ENCODE measurements around the gene OXCT2. TPM values are rescaled to one million over a fixed set of nuclear protein-coding genes. Genes with fewer than 3 reads are reported as not detected.

The OXCT2 gene
- total and polyA plus RNA-seq, 12 donors, result 0.85 to 5.4 (median 2.2) TPM

- TF ChIP-seq CTCF (IDR thresholded peaks at IDR 0.05), result no peak
- H3K4me3 ChIP-seq, result no peak overlapping the region
- no peaks in the 10 kb centered on the region for H3K36me3 ChIP-seq
- no peaks in the 10 kb centered on the region for H3K9me3 ChIP-seq
- H3K27me3 ChIP-seq, result peaks cover 0 to 97% (median 68%) of the 10 kb centered on the region in 7 donors
- peaks cover 0 to 3% (median 0%) of the 10 kb centered on the region in 9 donors for H3K4me1 ChIP-seq
- H3K27ac ChIP-seq, result no peak overlapping the region
- no peak for DNase-seq
- intact Hi-C loops (cut with DNase I), result no loop called here
- WGBS, 2 donors, result 56 to 66% methylated on average over 14 of the region's 14 CpGs
- ATAC-seq, result no peak
Observed at GRCh38 chr1:39727932-39728317, 43.2 kb downstream of the OXCT2 start.

- 42% methylated on average over 10 of the region's 10 CpGs for WGBS, 2 donors
- intact Hi-C loops (cut with DNase I), result no loop called here
Observed at GRCh38 chr1:39727221-39727931, 43.8 kb downstream of the OXCT2 start.

GRCh38 chr1:39726600-39726999 is 44.5 kb downstream of the OXCT2 start:
- no peak overlapping the region for H3K4me3 ChIP-seq
- TF ChIP-seq CTCF (IDR thresholded peaks at IDR 0.05), result no peak
- intact Hi-C loops (cut with DNase I), result no loop called here
- 76 to 79% methylated on average over 3 of the region's 3 CpGs for WGBS, 2 donors
- H3K36me3 ChIP-seq, result no peaks in the 10 kb centered on the region
- peaks cover 0 to 93% (median 57%) of the 10 kb centered on the region in 7 donors for H3K27me3 ChIP-seq
- H3K27ac ChIP-seq, result no peak overlapping the region
- ATAC-seq (no peak), DNase-seq (no peak)
- peaks cover 0 to 3% (median 0%) of the 10 kb centered on the region in 9 donors for H3K4me1 ChIP-seq
- H3K9me3 ChIP-seq, result no peaks in the 10 kb centered on the region

More at GRCh38 chr1:39727221-39727931, 43.8 kb downstream of the OXCT2 start:
- H3K27me3 ChIP-seq, result peaks cover 0 to 96% (median 64%) of the 10 kb centered on the region in 7 donors
- no peaks in the 10 kb centered on the region for H3K36me3 ChIP-seq
- no peak for TF ChIP-seq CTCF (IDR thresholded peaks at IDR 0.05)
- H3K9me3 ChIP-seq, result no peaks in the 10 kb centered on the region
- peaks cover 0 to 3% (median 0%) of the 10 kb centered on the region in 9 donors for H3K4me1 ChIP-seq
- H3K4me3 ChIP-seq, result no peak overlapping the region
- H3K27ac ChIP-seq, result no peak overlapping the region
- DNase-seq, result no peak
- no peak for ATAC-seq

DNA sequence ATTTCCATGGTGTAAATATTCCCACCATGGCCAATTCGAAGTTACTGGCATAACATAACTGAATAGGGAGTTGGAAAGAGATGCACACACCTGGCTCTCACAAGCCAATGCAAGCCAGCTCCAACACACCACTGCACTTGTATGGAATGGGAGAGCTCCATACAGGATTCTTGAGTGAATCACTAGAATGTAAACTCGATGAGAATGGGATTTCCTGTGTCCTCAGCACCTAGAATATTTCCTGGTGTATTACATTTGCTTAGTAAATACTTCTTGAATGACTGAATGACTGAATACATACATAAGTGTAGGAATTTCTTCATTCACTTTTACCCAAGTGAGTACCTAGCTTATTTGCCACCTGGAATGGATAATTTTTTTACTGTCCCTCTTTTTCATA is 48.7 kb downstream of the OXCT2 start:
- TF ChIP-seq CTCF (IDR thresholded peaks at IDR 0.05), result no peak
- 16 to 17% methylated on average over 2 of the region's 2 CpGs for WGBS, 2 donors
- intact Hi-C loops (cut with DNase I), result loop anchor here in 5 of 10 donors (1.0 to 5.0 kb wide), 5 partner anchors 50 to 120 kb away; partner anchors contain the start of gene NT5C1A (in 1 of the 5)
- DNase-seq (no peak), ATAC-seq (no peak)
- no peaks in the 10 kb centered on the region for H3K9me3 ChIP-seq
- no peak overlapping the region for H3K4me3 ChIP-seq
- H3K36me3 ChIP-seq, result no peaks in the 10 kb centered on the region
- peaks cover 0 to 4% (median 0%) of the 10 kb centered on the region in 9 donors for H3K4me1 ChIP-seq
- H3K27me3 ChIP-seq, result peaks cover 0 to 61% (median 31%) of the 10 kb centered on the region in 7 donors
- H3K27ac ChIP-seq, result no peak overlapping the region

All from heart right ventricle (tissue), 16 donors.